HG03342 (cell line): Measurements from ENCODE around the gene UBAC2.

ENCODE experiments used
- ATAC-seq: cut with Tn5 transposase; IDR thresholded peaks from one replicate; pipeline ENCODE4 v1.9.1; 2021; ENCODE audit warnings: mild to moderate bottlenecking, moderate library complexity; ENCODE audit not compliant: unreplicated experiment

Gene UBAC2

DNA sequence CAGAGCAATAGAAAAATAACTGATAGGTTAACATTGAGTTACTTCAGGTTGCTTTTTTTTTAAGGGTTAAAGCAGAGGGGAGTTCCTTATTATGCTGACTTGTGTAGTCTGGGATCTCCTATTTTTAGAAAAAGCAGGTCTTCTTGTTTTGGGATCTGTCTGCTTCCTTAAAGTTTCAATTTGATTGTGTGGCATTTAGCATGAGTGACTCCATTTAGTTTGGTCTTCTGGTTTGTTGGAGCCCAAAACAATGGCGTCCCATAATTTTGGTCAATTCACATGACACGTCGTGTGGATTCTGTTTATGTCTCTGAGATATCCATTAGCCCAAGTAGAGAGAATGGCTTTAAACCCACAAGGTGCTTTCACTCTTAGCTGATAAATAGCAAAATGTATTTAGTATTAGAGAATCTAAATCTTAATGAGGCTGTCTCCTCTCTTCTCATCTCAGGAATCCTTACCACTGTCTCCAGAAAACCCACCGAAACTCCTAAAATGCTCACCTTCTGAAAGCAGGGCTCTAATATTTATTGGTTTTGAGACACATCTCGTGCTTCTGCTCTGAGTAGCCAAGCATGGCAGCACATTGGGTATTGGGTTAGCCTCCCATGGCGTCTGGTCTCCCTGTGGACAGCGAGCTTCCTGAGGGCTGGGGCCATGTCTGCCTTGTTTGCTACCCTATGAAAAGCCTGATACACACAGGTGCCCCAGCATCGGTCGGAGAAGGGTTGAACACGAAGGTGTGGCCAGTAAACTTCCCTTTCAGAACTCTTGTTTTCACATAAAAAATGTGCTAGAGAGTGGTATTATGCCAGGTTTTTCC lies 173.7 kb downstream of the UBAC2 start:
- ATAC-seq: peak; percentile 19

DNA sequence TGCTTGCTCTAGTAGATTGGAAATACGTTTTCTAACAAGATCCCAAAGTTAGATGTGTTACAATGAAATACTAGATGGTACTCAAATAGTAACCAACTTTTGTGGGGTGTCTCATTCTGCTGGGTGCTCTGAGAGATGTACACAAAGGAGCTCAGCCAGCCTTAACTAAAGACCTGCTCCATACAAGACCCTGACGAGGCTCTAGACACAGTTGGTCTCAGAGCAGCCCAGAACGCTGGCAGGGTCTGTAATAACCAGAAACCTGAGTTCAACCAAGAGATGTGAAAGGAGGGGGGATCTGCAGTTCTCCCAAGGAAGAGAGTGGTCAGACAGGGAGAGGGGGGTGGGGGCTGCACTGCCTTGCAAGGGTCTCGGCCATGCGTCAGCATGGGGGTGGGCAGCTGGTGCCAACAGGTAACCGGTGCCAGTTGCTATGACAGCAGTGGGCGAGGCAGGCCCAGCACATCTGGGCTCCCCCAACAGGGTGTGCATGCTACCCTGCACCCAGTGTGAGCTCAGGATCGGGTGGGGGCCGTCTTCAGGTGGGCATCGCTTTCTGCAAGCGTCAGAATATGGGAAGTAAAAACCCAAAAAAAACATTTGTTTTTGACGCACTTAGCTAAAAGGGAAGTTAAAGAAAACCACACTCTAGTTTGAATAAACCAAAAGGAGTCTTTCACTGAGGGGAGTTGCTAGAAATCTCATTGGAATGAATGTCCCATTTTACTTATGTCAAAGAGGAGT lies 174.5 kb downstream of the UBAC2 start:
- peak; percentile 40 for ATAC-seq

DNA sequence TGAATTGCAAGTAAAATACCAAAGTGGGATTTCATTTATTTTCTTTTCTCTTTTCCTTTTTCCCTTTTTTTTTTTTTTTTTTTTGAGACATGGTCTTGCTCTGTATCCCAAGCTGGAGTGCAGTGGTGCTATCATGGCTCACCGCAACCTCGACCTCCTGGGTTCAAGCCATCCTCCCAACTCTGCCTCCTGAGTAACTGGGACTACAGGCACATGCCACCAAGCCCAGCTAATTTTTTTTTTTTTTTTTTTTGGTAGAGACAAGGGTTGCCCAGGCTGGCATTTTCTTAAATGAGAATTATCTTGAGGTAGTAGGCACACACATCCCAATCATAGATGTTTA lies 175.1 kb downstream of the UBAC2 start:
- no peak for ATAC-seq

DNA sequence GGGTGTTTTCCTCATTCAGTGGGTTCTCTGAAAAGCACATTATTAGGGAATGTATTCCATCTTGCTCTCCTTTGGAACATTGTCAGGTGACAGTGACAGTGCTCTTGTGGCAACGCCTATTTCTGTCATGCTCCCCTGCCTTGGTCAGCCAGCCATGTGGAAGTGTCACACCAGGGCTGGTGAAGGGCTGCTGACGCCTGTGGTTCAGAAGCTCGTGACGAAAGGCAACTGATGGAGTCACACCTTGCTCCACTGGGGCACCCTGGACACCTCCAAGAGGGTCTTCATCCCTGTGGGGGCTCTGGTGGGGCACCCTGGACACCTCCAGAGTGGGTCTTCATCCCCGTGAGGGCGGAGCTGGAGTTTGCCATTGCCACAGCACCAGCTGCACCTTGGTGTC lies 175.5 kb downstream of the UBAC2 start:
- ATAC-seq: peak; percentile 79

DNA sequence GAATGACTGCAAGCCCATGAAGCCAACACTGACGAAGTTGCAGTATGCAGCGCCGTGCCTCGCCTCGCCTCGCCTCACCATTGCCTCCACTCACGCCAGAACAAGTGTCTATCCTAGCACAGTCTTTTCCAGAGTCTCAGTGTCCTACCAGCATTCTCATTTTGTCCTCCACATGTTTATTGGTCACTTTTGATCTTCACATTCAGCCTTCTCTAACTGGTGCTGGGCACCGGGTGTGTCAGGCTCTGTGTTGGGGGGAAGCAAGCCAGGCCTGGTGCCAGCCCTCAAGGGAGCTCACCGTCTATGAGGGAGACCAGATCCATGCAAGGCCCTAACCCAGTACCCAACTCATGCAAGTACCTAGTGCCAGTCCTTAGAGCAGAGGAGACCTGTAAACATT lies 176.3 kb downstream of the UBAC2 start:
- ATAC-seq: no peak

DNA sequence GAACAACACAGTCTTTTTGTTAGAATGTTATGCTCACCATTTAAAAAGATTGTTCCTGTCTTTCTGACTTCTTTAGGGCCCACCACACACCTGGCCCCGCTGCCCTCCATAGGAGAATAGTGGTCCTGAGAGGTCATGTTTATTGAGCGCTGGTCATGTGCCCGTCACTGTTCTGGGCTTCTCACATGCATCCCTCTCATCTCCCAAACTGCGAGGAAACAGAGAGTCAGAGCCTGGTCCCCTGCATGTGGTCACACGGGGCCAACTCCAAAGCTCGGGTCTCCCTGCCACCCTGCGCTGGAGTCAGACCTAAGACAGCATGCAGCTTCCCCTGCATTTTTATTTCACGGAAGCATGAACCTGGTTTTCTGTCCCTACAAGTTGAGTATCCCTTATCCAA lies 177.0 kb downstream of the UBAC2 start:
- ATAC-seq: no peak

DNA sequence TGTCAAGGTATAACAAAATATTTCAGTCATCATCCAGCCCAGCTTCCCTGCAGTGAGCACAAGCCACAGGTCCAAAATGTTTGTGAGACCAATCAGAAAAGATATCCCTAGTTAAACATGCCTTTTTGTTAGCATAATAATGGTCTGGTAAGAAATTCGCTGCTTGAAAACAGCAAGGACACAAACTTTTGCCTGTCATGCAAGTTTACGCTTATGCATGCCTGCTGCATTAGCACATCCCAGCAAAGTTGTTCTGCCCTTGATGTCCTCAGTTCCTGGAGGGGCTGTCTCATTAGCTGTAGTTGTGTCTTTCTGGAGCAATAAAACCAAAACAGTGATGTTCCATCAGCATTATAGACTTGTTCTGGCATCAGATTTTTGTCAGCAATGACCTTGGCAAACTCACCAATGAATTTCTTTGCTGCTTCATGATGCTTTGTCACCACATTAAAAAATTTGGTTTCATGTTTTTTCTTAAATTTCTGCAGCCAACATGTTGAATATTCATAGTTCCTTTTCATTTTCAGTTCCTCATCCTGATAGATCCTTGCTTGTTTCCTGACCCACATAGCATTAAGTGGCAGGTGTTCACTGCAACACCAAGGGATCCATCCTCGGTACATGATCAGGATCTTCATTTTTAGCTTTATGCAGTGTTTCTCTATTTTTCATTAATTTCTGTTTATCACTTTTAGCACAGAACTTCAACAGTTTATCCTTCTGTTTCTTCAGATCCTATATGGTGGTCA lies 178.5 kb downstream of the UBAC2 start:
- no peak for ATAC-seq

DNA sequence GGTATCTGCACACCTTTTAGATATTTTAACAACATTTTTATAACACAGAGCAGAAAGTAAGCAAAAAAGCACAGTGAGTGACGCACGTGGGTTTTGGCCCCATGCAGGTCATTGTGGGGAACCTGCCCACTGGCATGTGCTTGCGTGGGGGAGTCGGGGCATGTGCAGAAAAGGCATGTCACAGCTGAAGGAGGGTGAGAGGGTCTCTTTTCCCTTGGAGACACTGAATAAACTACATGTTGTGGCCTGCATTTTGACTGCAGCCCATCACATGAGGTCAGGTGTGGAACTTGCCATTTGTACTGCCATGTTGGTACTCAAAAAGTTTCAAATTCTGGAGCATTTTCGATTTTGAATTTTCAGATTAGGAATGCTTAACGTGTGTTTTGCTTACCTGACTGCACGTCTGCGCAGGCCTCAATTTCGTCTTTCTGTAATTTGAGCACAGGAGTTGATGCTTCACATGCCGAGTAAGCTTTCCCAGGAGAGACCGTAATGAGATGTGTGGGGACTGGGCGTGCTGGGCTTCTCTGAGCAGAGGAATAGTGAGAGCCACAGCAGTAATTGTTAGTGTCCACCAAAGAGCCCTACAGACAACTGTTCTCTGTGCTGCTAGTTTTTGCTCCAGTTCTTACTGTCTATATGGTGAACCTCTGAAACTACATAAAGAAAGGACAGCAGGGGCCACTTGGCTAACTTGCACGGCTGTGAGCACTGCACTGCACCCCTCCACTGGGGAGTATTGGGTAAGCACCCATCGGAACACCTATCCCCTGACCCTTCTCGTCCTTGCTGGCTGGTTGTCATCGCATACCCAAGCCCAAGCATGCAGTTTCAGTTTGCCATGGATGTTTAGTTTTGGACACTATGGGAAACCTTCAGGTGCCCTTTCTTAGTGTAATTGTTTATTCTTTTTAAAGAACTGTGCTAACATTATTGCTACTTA lies 179.5 kb downstream of the UBAC2 start:
- no peak for ATAC-seq

DNA sequence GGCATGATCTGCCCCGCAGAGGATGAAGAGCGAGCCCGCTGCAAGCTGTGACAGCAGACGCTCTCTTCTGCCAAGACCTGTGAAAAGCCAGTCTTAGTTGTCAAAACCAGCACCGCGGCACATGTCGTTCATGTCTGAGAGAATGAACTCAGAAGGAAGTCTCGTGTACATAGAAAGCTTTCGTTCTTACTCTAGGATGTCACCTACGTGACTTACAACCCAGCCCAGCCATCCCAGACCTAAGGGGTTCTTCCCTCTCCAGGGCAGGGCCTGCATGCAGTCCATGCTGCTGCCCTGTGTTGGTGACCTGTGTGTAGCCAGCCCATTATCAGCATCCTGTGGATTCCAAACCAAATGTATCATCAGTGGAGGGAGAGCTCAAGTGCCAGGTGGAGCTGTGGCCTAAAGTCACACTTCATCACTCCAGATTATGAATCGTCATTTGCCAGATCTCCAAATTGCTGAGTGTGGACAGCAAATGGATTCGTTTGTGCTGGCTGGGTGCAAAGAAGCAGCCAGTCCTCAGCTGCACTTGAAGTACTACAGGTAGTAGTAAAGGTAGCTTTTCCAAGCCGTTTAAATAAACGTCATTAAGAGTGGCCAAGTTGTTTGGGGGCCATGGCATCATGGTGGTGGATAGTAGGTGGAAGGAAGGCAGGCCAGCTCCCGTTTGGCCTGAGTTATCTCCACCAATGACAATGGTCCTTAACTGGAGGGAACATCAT lies 180.4 kb downstream of the UBAC2 start:
- peak; percentile 51 for ATAC-seq

DNA sequence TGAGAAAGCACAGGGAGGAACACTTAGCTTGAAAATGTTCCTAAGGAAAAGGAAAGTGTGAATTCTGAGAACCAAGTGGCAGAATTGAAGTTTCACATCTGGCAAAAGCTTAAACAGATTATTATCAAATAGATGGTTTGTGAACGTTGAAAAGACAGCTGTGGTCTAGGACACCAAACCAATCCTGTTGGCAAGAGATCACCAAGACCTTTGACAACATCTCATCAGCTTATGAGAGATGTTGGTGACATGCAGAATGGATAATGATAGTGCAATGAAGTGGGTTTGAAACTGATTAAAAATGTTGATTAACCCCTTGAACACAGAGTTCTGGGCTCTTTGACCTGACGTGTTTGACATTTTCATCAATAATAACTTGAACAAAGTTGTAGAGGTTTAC lies 181.1 kb downstream of the UBAC2 start:
- no peak for ATAC-seq

DNA sequence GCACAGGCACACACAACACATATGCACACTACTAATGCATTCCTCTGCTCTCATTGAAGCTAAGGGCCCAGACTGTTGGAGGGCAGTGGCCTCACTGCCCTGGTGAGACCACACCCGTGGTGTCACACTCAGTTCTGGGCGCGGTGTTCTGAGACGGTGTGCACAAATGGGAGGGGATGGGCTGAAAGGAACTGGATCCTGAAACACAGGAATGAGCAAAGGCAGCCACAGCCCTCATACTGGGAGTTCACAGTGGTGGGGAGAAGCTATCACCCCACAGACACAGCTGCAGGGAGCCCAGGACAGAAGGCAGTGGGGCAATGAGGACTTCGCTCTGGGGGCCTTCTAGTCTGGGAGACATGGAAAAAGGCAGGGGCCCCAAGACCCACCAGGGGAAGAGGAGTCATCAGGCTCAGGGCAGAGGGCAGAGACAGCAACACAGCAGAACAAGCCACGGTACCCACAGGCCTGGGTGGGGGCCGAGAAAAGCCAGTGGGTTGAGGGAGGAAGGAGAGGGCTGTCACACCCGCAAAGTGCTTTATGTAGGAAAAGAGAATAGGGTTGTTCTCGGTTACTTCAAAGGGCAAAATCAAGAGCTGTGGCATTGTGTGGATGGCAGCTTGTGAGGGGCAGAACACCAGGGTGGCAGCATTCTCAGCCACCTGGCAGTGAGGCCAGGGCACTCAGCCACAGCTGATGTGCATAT lies 181.9 kb downstream of the UBAC2 start:
- no peak for ATAC-seq

DNA sequence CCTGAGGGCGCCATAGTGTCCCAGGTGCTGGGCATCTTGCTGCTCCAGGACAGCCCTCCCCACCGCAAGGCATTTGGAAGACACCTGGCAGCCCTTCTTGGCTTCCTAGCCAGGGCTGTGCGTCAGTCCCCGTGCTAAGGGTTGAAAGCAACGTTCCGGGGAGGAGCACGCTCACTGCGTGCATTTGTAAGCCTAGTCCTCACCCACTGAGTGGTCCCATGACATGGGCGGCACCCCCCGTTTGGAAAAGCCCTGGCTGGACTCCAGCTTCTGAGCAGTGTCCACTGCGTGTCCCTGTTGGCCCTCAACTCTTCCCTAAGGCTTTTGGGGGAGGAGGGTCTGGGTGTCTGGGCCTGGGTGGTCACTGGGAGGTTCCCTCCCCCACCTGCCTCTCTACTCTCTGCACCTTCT lies 182.9 kb downstream of the UBAC2 start:
- no peak for ATAC-seq

DNA sequence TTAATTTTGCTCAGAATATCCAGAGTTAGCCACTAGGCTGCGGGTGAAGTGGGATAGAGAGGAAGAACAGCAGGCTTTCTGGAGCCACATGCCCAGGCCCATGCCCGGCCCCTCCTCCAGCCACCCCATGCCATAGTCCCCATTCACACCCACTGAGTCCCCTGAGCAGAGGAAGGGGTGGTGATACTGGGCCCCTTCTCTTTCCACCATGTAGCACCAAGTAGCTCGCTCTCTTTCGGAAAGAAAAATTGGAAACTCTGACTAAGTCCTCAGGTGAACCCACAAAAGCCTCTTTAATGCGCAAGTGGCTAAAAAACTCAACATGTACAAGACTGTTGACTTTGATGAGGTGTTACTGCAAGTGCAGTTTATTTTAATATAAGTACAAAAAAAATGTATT lies 183.3 kb downstream of the UBAC2 start:
- no peak for ATAC-seq

DNA sequence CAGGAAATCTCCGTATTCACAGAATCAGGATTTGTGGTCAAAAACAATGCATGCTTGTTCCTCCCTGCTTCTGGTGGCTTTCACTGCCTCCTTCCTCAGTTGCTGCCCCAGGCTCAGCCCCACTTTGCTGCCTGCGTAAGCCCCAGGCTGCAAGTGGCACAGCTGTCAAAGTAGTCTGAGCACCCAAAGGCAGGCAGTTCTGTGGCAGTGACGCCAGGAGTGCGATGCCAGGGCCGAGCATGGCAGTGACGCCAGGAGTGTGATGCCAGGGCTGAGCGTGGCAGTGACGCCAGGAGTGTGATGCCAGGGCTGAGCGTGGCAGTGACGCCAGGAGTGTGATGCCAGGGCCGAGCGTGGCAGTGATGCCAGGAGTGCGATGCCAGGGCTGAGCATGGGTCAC lies 183.8 kb downstream of the UBAC2 start:
- no peak for ATAC-seq

DNA sequence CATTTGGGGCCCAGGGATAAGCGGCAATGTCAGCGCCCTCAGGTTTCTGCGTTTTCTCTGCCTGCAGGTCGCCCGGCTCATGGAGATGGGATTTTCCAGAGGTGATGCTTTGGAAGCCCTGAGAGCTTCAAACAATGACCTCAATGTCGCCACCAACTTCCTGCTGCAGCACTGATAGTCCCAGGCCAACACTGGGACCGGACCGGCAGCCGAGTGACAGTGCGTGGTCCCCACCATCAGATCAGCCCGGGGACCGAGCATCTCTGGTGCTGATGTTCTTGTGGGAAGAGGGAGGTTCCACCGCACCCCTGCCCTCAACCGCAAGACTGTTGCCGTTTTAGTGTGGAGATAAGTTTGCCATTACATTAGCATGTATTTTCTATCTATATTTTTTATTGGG lies 184.5 kb downstream of the UBAC2 start:
- ATAC-seq: no peak

DNA sequence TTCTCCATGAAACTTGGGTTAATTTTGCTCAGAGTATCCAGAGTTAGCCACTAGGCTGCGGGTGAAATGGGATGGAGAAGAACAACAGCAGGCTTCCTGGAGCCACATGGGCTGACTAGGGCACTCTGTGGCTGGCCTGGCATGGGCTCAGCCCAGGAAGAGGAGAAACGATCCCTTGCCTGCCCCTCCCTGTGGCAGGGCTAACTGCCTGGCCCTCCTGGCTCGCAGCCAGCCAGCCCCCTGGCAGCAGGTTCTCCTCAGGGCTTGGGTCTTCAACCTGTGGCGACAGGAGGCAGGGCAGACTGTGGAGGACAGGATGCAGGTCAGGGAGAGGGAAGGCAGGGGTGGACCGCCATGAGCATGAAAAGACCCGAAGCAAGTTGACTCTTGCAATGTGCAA lies 185.3 kb downstream of the UBAC2 start:
- no peak for ATAC-seq

DNA sequence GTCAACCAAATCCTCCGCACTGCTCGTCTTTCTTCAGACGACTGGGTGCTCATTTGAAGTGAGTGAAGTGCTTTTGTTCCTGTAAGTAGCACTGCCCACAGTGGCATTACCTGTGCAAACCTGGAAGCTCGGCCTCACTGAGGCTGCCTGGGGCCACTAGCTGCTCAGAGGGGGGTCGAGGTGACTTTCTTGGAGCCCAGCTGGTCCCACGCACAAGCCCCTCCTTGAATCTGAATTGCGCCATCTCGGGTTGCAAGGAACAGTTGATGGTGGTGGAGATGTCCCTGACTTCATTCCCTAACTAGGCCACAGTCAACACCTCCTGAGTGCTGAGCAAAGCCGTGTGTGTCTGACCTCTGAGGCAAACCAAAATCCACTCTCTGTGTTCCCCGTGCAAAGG lies 185.8 kb downstream of the UBAC2 start:
- no peak for ATAC-seq

DNA sequence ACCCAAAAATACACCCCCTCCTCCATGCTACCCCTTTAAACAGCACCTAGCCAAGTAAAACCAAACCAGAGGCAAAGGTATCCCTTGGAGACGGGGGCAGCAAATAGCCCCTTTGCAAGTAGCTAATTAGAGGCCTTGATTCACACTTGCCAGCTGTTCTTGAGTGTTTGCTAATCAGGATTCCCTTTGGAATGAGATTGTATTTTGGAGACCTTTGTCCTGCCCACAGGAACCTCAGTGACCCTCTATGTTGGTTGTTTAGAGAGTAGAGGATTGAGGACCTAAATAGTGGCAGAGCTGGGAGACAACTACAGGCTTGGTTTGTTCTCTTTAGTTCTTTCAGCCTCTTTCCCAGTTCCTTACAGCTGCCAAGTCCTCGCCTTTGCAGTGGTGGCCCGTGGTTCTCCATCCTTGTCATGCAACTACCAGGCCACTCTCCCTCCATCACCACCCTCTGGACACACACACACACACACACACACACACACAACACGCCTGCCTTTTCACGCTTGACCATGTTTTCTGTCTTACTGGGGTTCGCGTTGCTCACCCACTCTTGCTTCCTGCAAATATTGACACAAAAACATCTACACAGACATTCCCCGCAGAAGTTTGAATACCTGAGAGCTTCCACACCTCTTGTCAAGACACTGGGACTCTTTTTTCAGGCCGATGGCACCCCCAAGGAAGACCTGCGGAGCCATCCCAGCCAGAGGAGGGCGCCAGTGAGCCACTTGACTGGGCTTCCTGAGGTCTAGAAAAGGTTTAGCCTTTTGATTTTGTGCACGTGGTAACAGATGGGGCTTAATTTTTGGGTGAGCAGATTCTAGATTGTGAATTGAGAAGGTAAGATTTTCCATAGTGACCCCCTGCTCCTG lies 186.5 kb downstream of the UBAC2 start:
- ATAC-seq: peak; percentile 67
